ENCODE results near the gene GUCY1B1.

The GUCY1B1 gene

GRCh38 chr4:155759372-155760252, 791 bp downstream of the GUCY1B1 start:
- H3K4me3 ChIP-seq (ENCODE audit: low read depth, low read length): no peak overlapping the region

GRCh38 chr4:155761047-155761446, 2.2 kb downstream of the GUCY1B1 start:
- no peak for TF ChIP-seq CTCF (IDR thresholded peaks at IDR 0.05; ENCODE audit: borderline replicate concordance, insufficient read depth, low read depth, low read length)
- H3K4me3 ChIP-seq (ENCODE audit: low read depth, low read length): no peak overlapping the region

More at GRCh38 chr4:155759372-155760252, 791 bp downstream of the GUCY1B1 start:
- no peak for TF ChIP-seq CTCF (IDR thresholded peaks at IDR 0.05; ENCODE audit: borderline replicate concordance, insufficient read depth, low read depth, low read length)

- H3K4me3 ChIP-seq (ENCODE audit: low read depth, low read length): no peak overlapping the region
- TF ChIP-seq CTCF (IDR thresholded peaks at IDR 0.05; ENCODE audit: borderline replicate concordance, insufficient read depth, low read depth, low read length): no peak
These were observed 3.1 kb downstream of the GUCY1B1 start for GRCh38 chr4:155761916-155762315.

GRCh38 chr4:155762334-155762733, 3.5 kb downstream of the GUCY1B1 start:
- TF ChIP-seq CTCF (IDR thresholded peaks at IDR 0.05; ENCODE audit: borderline replicate concordance, insufficient read depth, low read depth, low read length): no peak
- no peak overlapping the region for H3K4me3 ChIP-seq (ENCODE audit: low read depth, low read length)

- TF ChIP-seq CTCF (IDR thresholded peaks at IDR 0.05; ENCODE audit: borderline replicate concordance, insufficient read depth, low read depth, low read length): no peak
- no peak overlapping the region for H3K4me3 ChIP-seq (ENCODE audit: low read depth, low read length)
These were observed 4.7 kb downstream of the GUCY1B1 start for GRCh38 chr4:155763551-155763950.

GRCh38 chr4:155765149-155765548, 6.3 kb downstream of the GUCY1B1 start:
- no peak overlapping the region for H3K4me3 ChIP-seq (ENCODE audit: low read depth, low read length)
- TF ChIP-seq CTCF (IDR thresholded peaks at IDR 0.05; ENCODE audit: borderline replicate concordance, insufficient read depth, low read depth, low read length): no peak

- no peak for TF ChIP-seq CTCF (IDR thresholded peaks at IDR 0.05; ENCODE audit: borderline replicate concordance, insufficient read depth, low read depth, low read length)
These were observed 7.8 kb downstream of the GUCY1B1 start for GRCh38 chr4:155766622-155767021.

More at GRCh38 chr4:155766622-155767021, 7.8 kb downstream of the GUCY1B1 start:
- no peak overlapping the region for H3K4me3 ChIP-seq (ENCODE audit: low read depth, low read length)

Measured in GM12875 (cell line).